PC-3 (cell line): Measurements from ENCODE around the gene COL15A1.

ENCODE experiments used
- EZH2phosphoT487 ChIP-seq: fragments of 300-600 bp; sonication (generic); IDR thresholded peaks from 2 replicates; pipeline ENCODE4 v1.6.1; 2018; ENCODE audit warnings: mild to moderate bottlenecking, antibody characterized with exemption, low read length, borderline replicate concordance
- TF ChIP-seq, protein P1 (sequence below): fragments of 300-600 bp; sonication (generic); conservative IDR thresholded peaks from 2 replicates; pipeline ENCODE4 v1.5.1; 2017; ENCODE audit warnings: antibody characterized with exemption, low read depth, mild to moderate bottlenecking, low read length

DNA sequence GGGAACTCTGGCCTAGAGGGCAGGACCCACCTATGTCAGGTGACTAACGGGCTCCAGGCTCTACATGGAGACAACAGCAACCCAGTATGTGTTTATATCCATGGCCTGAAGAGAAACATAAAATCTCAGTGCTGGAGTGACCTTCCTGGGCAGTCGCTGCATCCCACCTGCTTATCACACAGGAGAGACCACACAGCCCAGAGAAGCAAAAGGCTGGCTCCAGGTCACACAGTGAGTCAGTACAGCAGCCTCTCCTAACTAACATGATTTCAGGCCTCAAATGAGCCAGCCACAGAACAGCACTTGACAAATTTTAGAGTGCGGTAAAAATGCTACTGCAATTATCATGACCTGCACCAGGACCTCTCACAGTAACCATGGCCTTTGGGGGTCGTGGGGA is 107.2 kb downstream of the COL15A1 start:
- TF ChIP-seq, protein P1, sequence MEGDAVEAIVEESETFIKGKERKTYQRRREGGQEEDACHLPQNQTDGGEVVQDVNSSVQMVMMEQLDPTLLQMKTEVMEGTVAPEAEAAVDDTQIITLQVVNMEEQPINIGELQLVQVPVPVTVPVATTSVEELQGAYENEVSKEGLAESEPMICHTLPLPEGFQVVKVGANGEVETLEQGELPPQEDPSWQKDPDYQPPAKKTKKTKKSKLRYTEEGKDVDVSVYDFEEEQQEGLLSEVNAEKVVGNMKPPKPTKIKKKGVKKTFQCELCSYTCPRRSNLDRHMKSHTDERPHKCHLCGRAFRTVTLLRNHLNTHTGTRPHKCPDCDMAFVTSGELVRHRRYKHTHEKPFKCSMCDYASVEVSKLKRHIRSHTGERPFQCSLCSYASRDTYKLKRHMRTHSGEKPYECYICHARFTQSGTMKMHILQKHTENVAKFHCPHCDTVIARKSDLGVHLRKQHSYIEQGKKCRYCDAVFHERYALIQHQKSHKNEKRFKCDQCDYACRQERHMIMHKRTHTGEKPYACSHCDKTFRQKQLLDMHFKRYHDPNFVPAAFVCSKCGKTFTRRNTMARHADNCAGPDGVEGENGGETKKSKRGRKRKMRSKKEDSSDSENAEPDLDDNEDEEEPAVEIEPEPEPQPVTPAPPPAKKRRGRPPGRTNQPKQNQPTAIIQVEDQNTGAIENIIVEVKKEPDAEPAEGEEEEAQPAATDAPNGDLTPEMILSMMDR: no peak
- TF ChIP-seq EZH2phosphoT487: no peak
